Caki2 (cell line): Measurements from ENCODE around the gene TMEM47. TPM values are rescaled to one million over a fixed set of nuclear protein-coding genes. Genes with fewer than 3 reads are reported as not detected.

Source experiments
- DNase-seq: peaks from one replicate; pipeline ENCODE4 v3.0.0-alpha.2; 2015; ENCODE audit warnings: low read depth
- in situ Hi-C: cut with HindIII; loops from 2 replicates; pipeline ENCODE4 v1.10.0; 2016; ENCODE audit warnings: low sequenced_read_pairs, low pct_unique_long_range_greater_than_20kb, mixed read lengths
- total RNA-seq: library from RNA; depleted of rRNA; stranded (reverse); fragments of >200 nt; shearing (Covaris generic); gene quantifications from 2 replicates; pipeline ENCODE4 v1.2.3, GENCODE V29; 2014; ENCODE audit warnings: low replicate concordance; rRNA removed

TMEM47 gene
- total RNA-seq = 0.51 and 0.52 TPM in 2 replicates

GRCh38 chrX:34656842-34657725, at the start of gene TMEM47:
Gene TMEM47, minus strand, starts transcription at chrX:34657285. Its CDS starts 256 bp downstream, at chrX:34657029.
- DNase-seq = peak; percentile 68

GRCh38 chrX:34687095-34687494, 30.0 kb upstream of the TMEM47 start:
- in situ Hi-C loops = no loop called here
- no peak for DNase-seq

More at GRCh38 chrX:34656842-34657725, at the start of gene TMEM47:
- in situ Hi-C loops = no loop called here

GRCh38 chrX:34659575-34659974, 2.5 kb upstream of the TMEM47 start:
- no peak for DNase-seq
- in situ Hi-C loops = no loop called here

DNA sequence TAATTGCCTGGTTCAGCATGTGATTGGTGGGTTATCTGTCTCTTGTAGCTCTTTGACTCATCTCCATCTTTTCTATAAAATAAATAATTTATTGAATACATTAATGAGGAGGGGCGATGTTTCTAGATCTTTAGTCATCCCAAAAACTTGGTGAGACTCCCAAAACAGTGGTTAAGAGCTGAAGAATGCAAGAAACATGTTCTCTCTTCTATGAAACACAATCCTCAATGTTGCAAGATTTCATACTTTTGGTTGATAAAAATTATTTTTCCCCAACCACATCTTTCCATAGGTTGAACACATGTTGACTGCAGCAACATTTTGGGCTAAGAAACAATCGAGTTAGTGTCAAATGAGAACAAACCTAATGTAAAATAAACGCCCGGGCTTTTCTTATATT, 1.2 kb upstream of the TMEM47 start:
- no peak for DNase-seq
- in situ Hi-C loops = no loop called here

- DNase-seq = no peak
- in situ Hi-C loops = no loop called here
These were observed 613 bp upstream of the TMEM47 start for GRCh38 chrX:34657726-34658070.

DNA sequence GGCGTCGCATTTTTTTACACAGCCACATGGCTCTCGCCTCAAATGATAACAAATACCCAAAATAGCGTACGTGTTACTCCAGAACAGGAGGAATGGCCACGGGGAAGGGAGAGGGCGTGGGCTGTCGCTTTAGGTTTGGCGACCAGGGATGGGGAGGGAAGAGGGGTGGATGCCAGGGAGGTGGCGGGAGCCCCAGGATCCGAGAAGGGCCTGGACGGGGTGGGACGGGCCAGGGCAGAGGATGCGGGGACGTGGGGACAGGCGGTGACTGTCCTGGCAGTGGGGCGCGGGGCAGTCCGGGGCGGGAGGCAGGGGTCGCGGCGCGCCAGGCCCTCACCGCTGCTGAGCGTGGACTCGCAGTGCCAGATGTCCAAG, 631 bp downstream of the TMEM47 start:
- DNase-seq = no peak
- in situ Hi-C loops = no loop called here

- in situ Hi-C loops = no loop called here
- DNase-seq = no peak
These were observed 1.3 kb downstream of the TMEM47 start for GRCh38 chrX:34655501-34656455.

DNA sequence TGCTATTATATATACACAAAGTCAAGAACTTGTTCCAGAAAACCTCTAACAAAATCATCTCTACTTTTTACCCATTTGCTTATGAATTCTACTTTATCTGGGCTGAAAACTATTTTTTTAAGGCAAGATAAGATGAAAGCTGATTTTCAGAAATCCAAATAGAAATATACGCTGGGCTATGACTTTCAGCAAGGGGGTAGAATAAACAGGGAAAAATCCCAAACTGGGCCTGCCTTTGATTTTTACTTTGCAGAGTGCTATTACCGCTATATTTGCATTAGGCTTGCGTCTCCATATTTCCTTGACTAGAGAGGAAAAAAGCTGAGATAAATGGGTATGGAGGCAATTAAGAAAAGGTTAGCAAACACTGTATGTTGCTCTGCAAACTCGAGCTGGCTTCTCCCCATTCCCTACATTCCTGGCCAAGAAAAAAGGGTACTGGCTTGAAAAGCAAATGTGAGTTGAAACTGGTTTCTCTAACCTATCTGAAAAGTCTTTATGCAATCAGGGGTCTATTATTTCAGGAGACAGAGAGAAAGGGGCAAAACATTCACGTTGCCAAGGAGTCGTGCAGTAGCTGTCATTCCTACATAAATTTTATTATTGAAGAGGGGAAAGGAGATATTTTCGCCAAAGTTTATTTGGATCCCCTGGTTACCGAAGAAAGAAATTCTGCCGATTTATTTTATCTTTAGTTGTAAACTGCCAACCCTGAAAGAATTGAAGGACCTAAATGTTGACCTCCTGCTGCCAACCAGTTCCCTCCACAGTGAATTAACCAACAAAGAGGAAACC, 2.2 kb downstream of the TMEM47 start:
- no peak for DNase-seq
- in situ Hi-C loops = no loop called here

DNA sequence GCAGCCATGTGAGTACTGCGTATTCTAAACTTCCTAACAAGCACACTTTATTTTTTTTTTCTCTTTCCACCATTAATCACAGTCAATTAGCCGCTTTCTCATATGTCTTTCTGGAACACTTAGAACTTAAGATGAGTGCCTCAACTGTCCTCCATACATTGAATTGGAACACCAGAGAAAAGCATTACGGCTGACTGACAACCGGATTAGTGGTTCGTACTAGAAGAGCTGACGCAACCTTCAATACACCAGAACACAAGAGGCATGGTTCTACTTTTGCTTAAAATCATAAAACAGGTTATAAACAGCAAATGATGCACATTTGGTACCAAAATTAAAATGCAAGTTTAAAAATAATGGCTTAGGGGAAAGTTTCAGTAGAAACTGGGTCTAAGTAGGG, 3.3 kb downstream of the TMEM47 start:
- in situ Hi-C loops = no loop called here
- DNase-seq = no peak

- in situ Hi-C loops = no loop called here
- DNase-seq = no peak
These were observed 14.2 kb downstream of the TMEM47 start for GRCh38 chrX:34642849-34643248.

- in situ Hi-C loops = no loop called here
- peak; percentile 18 for DNase-seq
These were observed 19.0 kb downstream of the TMEM47 start for GRCh38 chrX:34638116-34638515.

GRCh38 chrX:34634349-34634748, 22.7 kb downstream of the TMEM47 start:
- DNase-seq = no peak
- in situ Hi-C loops = no loop called here

GRCh38 chrX:34632384-34632783, 24.7 kb downstream of the TMEM47 start:
- DNase-seq = no peak
- in situ Hi-C loops = no loop called here

DNA sequence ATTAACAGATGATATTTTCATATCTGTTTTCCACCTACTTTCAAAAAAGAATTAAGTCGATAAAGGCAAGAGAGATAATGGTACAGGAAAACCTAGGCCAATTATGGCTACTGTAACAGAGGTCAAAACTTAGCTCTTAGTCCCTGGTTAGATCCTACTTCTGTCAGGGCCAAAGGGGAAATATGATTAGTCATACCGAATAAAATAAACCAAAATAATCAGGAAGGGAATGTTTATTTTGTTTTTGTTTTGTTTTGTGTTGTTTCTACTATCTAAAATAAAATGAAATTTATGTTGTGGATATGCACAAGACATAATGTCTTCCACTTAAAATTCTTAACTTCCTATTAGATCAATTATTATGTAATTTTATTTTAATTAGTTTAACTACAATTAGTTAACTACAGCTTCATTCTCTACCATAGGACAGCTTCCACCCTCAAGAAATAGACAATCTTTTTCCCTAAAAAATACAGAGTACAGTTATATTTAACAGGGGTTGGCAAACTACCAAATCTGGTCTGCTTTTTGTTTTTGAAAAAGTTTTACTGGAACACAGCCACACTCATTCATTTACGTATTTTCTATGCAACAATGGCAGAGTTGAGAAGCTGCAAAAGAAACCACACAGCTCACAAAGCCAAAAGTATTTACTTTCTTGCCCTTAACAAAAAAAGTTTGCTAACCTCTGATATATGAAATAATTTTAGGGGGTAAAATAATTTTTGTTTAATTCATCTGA, 25.4 kb downstream of the TMEM47 start:
- in situ Hi-C loops = no loop called here
- no peak for DNase-seq

DNA sequence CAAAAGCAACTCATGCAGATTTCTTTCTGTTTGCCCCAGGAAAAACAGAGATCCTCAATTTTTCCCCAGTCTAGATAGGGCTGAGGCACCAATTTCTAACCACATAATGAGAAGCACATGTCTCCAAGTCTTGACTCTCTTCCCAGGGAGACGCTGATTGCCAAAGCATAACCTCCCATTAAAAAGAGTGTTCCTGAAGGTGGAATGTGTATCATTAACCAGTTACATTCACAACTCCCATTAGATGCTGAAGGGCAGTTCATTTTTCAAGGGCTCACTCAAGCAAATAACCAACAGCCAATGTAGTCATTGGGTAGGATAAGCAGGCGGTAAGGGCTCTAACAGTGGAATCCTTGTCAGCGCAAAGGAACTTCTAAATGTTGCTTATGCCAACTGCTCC, 27.5 kb downstream of the TMEM47 start:
- peak; percentile 38 for DNase-seq
- in situ Hi-C loops = no loop called here

- in situ Hi-C loops = no loop called here
- no peak for DNase-seq
These were observed 32.7 kb downstream of the TMEM47 start for GRCh38 chrX:34624416-34624815.

GRCh38 chrX:34619920-34620319, 37.2 kb downstream of the TMEM47 start:
- DNase-seq = no peak
- in situ Hi-C loops = no loop called here

- in situ Hi-C loops = no loop called here
- no peak for DNase-seq
These were observed 45.0 kb downstream of the TMEM47 start for GRCh38 chrX:34612036-34612435.
